ENCODE results near the gene CLEC14A.

Gene CLEC14A

GRCh38 chr14:38243696-38244240 is 12.1 kb downstream of the CLEC14A start:
- DNase-seq: no peak

- no peak for DNase-seq
These were observed 17.0 kb downstream of the CLEC14A start for GRCh38 chr14:38238878-38239277.

- DNase-seq: no peak
These were observed 17.6 kb downstream of the CLEC14A start for GRCh38 chr14:38238332-38238731.

GRCh38 chr14:38233218-38233617 is 22.7 kb downstream of the CLEC14A start:
- no peak for DNase-seq

GRCh38 chr14:38226366-38226765 is 29.5 kb downstream of the CLEC14A start:
- no peak for DNase-seq

- no peak for DNase-seq
These were observed 29.9 kb downstream of the CLEC14A start for GRCh38 chr14:38225946-38226345.

GRCh38 chr14:38224338-38224737 is 31.6 kb downstream of the CLEC14A start:
- no peak for DNase-seq

- no peak for DNase-seq
These were observed 34.8 kb downstream of the CLEC14A start for GRCh38 chr14:38221077-38221476.

- no peak for DNase-seq
These were observed 38.3 kb downstream of the CLEC14A start for GRCh38 chr14:38217553-38217952.

GRCh38 chr14:38213001-38213400 is 42.9 kb downstream of the CLEC14A start:
- no peak for DNase-seq

GRCh38 chr14:38212111-38212510 is 43.8 kb downstream of the CLEC14A start:
- DNase-seq: no peak

GRCh38 chr14:38211255-38211735 is 44.6 kb downstream of the CLEC14A start:
- DNase-seq: no peak

GRCh38 chr14:38210587-38211216 is 45.2 kb downstream of the CLEC14A start:
- no peak for DNase-seq

GRCh38 chr14:38209572-38210557 is 46.0 kb downstream of the CLEC14A start:
- no peak for DNase-seq

GRCh38 chr14:38208618-38209562 is 47.0 kb downstream of the CLEC14A start:
- DNase-seq: no peak

GRCh38 chr14:38207736-38208617 is 47.9 kb downstream of the CLEC14A start, which contains the start of gene SSTR1:
TSS of gene SSTR1 (plus strand) at chr14:38207904. CDS start at chr14:38209390, 1,486 bp downstream.
- no peak for DNase-seq

- no peak for DNase-seq
These were observed 48.5 kb downstream of the CLEC14A start for GRCh38 chr14:38207377-38207735.

GRCh38 chr14:38206689-38207376 is 49.1 kb downstream of the CLEC14A start:
- no peak for DNase-seq

- DNase-seq: no peak
These were observed 49.8 kb downstream of the CLEC14A start for GRCh38 chr14:38205949-38206665.

All from CD4-positive, alpha-beta T cell treated with Interleukin-10 for 1 hour (primary cell).